NCI-H460 (cell line): Measurements from ENCODE around the gene NLRX1. TPM values are rescaled to one million over a fixed set of nuclear protein-coding genes. Genes with fewer than 3 reads are reported as not detected.
"Not testable (repeated sequence)": the region's sequence is repeated elsewhere in the genome, so short reads cannot be mapped to it uniquely, and the experiment has no call there.

Experiments used
- DNase-seq: peaks from one replicate; pipeline ENCODE4 v3.0.0-alpha.2; 2016; ENCODE audit warnings: low read depth; ENCODE audit errors: extremely low read depth
- total RNA-seq: library from RNA; depleted of rRNA; stranded (reverse); fragments of >200 nt; shearing (Covaris generic); gene quantifications from 2 replicates; pipeline ENCODE4 v1.2.3, GENCODE V29; 2014; rRNA removed

Gene NLRX1
- total RNA-seq, 1 experiment from 2014 or later, result 12.4 TPM

DNA sequence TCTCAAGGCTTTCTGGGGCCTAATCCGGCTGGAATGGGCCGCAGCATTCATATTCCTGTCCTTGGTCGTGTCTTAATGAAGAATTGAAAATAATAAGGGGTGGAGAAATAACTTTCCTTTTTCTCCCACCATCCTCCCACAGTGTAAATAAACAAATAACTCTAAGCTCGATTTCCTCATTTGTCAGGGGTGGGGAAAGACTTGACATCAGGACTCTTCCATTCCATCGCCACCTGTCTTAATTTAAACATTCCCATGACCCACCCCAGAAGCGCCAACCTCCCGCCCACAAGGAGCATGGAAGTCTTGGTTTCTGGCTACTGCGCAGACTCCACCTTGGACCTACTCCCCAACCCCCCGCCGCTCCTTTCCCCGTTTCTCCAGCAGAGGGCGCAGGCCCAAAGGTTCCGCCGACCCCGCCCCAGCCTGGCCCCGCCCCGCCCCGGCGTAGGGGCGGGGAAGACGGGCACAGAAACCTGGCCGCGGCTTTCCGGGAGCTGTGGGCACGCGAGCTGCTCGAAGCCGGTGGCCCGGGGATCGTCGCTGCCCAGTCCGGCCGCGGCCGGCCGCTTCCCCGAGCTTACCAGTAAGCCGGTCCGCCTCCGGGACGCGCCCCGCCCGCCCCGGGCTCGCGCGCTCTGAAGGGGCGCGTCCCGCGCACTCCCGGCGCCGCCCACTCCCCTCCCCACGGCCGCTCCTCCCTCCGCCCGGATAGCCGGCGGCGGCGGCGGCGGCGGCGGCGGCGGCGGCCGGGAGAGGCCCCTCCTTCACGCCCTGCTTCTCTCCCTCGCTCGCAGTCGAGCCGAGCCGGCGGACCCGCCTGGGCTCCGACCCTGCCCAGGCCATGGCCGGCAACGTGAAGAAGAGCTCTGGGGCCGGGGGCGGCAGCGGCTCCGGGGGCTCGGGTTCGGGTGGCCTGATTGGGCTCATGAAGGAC lies 37.3 kb downstream of the NLRX1 start, which contains the start of gene CBL:
TSS of gene CBL (plus strand) at position 766 of the 937 bp plus-strand sequence. CDS start at position 845, 79 bp downstream.
- DNase-seq, result peak; percentile 84

DNA sequence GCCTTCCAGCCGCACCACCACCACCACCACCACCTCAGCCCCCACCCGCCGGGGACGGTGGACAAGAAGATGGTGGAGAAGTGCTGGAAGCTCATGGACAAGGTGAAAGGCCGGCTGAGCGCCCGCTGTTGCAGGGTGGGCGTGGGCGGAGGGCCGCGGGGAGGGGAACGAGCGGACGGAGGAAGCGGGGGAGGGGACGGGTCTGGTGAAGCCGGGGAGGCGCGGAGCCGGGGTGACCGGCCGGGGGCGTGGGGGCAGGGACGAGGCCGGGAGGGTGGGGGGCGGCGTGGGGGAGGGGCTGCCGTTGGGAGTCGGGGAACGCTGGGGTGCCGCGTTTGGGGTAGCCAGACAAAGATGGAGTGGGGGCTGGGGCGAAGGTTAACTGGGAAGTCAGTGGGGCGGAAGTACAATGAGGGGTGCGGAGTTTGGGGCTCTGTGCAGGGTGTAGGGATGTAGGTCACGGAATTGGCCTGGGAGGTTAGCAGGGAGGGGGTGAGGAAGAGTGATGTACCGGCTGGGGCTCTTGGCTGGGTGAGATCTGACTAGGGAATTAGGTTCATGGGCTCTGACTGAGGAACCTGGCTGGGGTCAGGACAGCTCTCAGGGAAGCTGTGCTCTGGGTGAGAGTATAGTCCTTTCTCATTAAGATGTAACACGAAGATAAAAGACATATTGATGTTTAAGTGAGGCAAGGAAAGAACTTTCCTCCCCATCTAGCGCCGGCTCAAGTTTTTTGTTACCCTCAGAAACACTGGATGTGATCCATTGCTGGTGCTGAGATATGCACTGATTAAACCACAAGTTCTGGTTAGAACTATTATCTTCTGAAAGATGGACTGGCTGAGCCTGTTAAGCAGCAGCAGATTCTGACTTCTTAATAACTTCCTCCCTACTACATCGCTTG lies 38.2 kb downstream of the NLRX1 start:
- no peak for DNase-seq

- DNase-seq, result no peak
These were observed 39.0 kb downstream of the NLRX1 start for GRCh38 chr11:119207415-119207960.

DNA sequence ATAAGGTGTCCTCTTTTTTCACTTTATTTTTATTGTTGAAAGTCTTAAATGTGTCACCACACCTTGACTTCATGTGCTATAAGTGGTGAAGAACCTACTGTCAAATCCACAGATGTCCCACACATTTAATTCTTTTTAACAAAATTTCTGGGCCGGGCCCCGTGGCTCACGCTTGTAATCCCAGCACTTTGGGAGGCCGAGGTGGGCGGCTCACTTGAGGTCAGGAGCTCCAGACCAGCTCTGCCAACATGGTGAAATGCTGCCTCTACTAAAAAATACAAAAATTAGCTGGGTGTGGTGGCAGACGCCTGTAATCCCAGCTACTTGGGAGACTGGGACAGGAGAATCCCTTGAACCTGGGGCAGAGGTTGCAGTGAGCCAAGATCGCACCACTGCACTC lies 40.7 kb downstream of the NLRX1 start:
- no peak for DNase-seq

- DNase-seq, result no peak
These were observed 41.5 kb downstream of the NLRX1 start for GRCh38 chr11:119210050-119210449.

DNA sequence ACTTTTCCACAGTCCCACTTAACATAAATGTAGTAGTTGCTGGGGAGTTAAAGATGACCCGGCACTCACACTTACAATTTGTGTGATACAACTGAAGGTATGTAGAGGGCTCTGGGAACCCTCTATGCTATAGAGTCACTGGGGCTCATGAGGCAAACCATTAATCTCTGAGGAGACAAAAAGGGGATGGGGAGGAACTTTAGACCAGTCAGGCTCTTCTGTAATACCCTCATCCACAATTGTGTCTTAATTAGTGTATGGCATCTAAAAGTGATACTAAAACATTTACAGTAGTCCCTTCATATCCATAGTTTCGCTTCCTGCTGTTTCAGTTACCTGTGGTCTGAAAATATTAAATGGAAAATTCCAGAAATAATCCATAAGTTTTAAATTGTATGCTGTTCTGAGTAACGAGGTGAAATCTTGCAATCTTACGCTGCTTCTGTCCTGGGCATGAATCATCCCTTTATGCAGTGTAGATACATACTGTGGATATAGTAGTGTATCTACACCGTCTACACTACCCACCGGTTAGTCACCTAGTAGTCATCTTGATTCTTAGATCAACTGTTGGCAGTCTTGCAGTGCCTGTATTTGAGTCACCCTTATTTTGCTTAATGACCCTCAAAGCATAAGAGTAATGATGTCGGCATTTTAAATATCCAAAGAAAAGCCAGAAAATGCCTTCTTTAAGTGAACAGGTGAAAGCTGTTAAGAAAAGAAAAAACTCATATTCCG lies 49.8 kb downstream of the NLRX1 start:
- DNase-seq, result peak; percentile 36

DNA sequence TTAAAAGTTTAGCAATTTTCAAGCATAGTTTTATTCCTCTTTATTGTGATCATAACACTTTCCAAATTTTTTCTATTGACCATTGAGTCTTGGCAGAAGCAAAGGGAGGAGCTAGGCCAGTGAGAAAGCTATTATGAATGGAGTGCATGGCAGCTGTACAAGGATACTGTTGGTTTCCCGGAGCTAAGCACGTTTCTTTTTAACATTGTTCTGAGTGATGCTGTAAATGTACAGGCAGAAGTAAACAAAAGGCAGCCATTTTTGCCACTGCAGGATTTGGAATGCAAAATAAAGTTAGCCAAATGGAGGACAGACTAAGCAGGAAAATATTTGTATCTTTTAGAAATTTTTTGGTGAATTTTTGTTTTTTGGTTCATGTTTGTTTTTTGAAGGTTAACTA lies 53.8 kb downstream of the NLRX1 start:
- DNase-seq, result no peak

- DNase-seq, result no peak
These were observed 54.4 kb downstream of the NLRX1 start for GRCh38 chr11:119222891-119223290.

DNA sequence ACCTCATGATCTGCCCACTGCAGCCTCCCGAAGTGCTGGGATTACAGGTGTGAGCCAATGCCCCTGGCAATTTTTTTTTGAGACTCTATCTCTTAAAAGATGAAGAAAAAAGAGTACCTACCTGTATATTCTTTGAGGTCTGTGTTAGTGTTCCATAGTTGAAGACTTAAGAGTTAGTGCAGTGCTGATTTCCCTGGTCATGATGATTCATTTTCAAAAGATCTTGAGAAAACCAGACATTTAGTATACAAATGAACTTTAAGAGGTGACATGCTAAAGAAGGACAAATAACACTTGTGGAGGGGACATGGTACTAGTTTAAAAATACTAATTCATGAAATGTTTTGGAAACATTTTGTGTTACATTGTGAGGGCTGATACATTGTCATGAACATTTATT lies 55.3 kb downstream of the NLRX1 start:
- no peak for DNase-seq

DNA sequence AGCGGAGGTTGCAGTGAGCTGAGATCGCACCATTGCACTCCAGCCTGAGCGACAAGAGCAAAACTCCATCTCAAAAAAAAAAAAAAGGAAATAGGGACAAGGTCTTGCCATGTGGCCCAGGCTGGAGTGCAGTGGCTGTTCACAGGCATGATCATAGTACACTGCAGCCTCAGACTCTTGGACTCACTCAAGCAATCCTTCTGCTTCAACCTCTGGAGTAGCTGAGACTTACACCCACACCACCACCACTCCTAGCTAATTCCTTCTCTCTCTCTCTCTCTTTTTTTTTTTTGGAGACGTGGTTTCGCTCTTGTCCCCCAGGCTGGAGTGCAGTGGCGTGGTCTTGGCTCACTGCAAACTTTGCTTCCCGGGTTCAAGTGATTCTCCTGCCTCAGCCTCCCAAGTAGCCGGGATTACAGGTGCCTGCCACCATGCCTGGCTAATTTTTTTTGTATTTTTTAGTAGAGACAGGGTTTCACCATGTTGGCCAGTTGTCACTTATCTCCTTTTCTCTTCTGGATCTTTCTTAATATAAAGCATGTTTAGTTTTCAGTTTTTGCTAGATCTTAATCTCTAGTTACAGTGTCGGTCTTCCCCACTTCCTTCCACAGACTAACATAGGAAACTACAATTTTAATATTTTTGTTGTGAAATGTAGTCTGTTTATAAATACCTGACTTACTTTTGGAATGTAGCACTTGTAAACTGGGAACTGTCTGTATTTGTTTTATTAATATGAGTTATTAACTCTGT lies 60.2 kb downstream of the NLRX1 start:
- DNase-seq, result not testable (repeated sequence)

DNA sequence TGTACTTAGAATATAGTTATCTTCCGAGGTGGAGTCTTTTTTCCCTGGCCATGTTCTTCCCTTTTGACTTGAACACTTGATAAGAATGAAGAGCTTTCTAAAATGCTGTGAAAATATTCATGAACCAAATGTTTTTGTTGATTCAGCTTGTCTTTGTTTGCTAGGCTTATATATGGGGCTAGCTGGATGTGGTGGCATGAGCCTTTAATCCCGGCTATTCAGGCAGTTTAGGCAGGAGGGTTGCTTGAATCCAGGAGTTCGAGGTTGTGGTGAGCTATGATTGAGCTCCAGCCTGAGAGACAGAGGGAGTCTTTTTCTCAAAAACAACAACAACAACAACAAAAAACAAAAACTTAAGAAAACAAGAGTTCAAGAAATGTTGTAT lies 60.8 kb downstream of the NLRX1 start:
- no peak for DNase-seq

GRCh38 chr11:119229741-119230140 lies 61.2 kb downstream of the NLRX1 start:
- DNase-seq, result no peak

Other genes starting within 250 kb of the NLRX1 start
- 12.1 and 16.4 TPM in 2 replicates for gene BCL9L, start 242.8 kb upstream of the NLRX1 start, total RNA-seq
- gene UPK2, start 212.4 kb upstream of the NLRX1 start, total RNA-seq, result not detected in 2 replicates
- gene FOXR1, start 197.0 kb upstream of the NLRX1 start, total RNA-seq, result not detected in 2 replicates
- gene CENATAC, start 170.6 kb upstream of the NLRX1 start, total RNA-seq, result 19.6 and 24.9 TPM in 2 replicates
- gene RPS25, start 150.4 kb upstream of the NLRX1 start, total RNA-seq, result 1,479 and 1,567 TPM in 2 replicates
- 73.6 and 83.1 TPM in 2 replicates for gene TRAPPC4, start 150.0 kb upstream of the NLRX1 start, total RNA-seq
- 12.8 and 14.0 TPM in 2 replicates for gene SLC37A4, start 137.8 kb upstream of the NLRX1 start, total RNA-seq
- 232 and 242 TPM in 2 replicates for gene HYOU1, start 111.5 kb upstream of the NLRX1 start, total RNA-seq
- 8.9 and 11.1 TPM in 2 replicates for gene VPS11, start 100.9 kb upstream of the NLRX1 start, total RNA-seq
- 8.2 and 9.4 TPM in 2 replicates for gene HMBS, start 83.8 kb upstream of the NLRX1 start, total RNA-seq
- gene DPAGT1, start 66.9 kb upstream of the NLRX1 start, total RNA-seq, result 42.1 and 44.0 TPM in 2 replicates
- 6.4 and 13.7 TPM in 2 replicates for gene C2CD2L, start 61.4 kb upstream of the NLRX1 start, total RNA-seq
- 11.5 and 13.6 TPM in 2 replicates for gene HINFP, start 47.1 kb upstream of the NLRX1 start, total RNA-seq
- not detected in 2 replicates for gene ABCG4, start 19.7 kb upstream of the NLRX1 start, total RNA-seq
- not detected in 2 replicates for gene NHERF4, start 16.8 kb downstream of the NLRX1 start, total RNA-seq
- gene CBL, start 37.6 kb downstream of the NLRX1 start, total RNA-seq, result 11.2 and 12.3 TPM in 2 replicates
- gene MCAM, start 148.4 kb downstream of the NLRX1 start, total RNA-seq, result 187 and 195 TPM in 2 replicates
- gene RNF26, start 165.8 kb downstream of the NLRX1 start, total RNA-seq, result 6.1 and 7.7 TPM in 2 replicates
- gene C1QTNF5, start 172.2 kb downstream of the NLRX1 start, total RNA-seq, result not detected in 2 replicates
- not detected in 2 replicates for gene MFRP, start 178.0 kb downstream of the NLRX1 start, total RNA-seq
- gene USP2, start 213.0 kb downstream of the NLRX1 start, total RNA-seq, result 0.17 and 0.27 TPM in 2 replicates